Cardiac fibroblast (primary cell): ENCODE results near the gene NBL1.

Source experiments
- DNase-seq, 2 donors: peaks; one replicate each; pipeline versions ENCODE4 v3.0.0 to v3.0.0-alpha.2; 2010; ENCODE audit warnings: low read depth in 2 of 2
- H3K4me3 ChIP-seq, 2 donors: replicated peaks in 1 of 2; 1 replicate in 1 of 2; 2 replicates in 1 of 2; pipeline ENCODE4 v1.5.1; 2011; ENCODE audit warnings: low read depth in 2 of 2, low read length in 2 of 2, mild to moderate bottlenecking in 2 of 2, moderate library complexity in 1 of 2
- TF ChIP-seq, protein P1 (sequence below): IDR thresholded peaks from one replicate; pipeline ENCODE4 v1.5.1; 2011; ENCODE audit warnings: low read depth, mild to moderate bottlenecking, low read length, inconsistent platforms

NBL1 gene

DNA sequence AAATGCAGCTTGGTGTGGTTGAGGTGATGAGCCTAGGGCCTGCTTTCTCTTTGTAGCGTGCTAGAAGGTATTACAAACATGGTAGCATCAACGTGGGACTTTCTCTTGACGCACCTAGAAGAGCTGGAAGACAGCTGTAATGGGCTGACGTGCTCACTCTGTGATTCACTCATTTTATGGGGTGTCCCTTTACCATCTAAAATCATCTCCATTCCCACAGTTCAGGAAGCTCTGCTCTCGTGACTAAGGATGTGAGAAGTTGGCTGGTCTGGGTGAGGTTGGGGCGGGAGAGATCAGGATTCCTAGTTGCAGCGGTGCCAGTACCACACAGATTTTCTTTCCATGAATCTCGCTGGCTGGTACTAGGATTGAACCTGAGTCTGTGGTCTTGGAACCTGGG, 24.8 kb downstream of the NBL1 start:
- no peak overlapping the region for H3K4me3 ChIP-seq
- TF ChIP-seq, protein P1, sequence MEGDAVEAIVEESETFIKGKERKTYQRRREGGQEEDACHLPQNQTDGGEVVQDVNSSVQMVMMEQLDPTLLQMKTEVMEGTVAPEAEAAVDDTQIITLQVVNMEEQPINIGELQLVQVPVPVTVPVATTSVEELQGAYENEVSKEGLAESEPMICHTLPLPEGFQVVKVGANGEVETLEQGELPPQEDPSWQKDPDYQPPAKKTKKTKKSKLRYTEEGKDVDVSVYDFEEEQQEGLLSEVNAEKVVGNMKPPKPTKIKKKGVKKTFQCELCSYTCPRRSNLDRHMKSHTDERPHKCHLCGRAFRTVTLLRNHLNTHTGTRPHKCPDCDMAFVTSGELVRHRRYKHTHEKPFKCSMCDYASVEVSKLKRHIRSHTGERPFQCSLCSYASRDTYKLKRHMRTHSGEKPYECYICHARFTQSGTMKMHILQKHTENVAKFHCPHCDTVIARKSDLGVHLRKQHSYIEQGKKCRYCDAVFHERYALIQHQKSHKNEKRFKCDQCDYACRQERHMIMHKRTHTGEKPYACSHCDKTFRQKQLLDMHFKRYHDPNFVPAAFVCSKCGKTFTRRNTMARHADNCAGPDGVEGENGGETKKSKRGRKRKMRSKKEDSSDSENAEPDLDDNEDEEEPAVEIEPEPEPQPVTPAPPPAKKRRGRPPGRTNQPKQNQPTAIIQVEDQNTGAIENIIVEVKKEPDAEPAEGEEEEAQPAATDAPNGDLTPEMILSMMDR, result no peak
- DNase-seq, result no peak

DNA sequence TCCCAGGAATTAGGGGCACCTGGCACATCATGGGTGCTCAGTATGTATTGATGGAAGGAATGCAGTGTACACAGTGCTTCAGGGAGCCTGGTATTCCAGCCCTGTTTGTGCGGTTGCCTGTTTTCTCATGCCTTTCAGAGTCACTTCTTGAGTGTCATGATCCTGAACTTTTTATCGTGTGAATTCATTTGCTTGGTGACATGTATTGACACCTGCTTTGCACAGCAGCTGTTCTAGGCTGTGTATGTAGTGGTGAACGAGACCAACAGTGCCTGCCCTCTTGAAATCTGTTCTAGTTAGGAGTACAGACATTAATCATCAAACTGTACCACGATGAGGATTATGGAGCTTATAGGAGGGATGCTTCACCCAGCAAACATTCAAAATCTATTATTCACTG, 26.7 kb downstream of the NBL1 start:
- DNase-seq, result no peak
- no peak overlapping the region for H3K4me3 ChIP-seq
- TF ChIP-seq, protein P1, result no peak

DNA sequence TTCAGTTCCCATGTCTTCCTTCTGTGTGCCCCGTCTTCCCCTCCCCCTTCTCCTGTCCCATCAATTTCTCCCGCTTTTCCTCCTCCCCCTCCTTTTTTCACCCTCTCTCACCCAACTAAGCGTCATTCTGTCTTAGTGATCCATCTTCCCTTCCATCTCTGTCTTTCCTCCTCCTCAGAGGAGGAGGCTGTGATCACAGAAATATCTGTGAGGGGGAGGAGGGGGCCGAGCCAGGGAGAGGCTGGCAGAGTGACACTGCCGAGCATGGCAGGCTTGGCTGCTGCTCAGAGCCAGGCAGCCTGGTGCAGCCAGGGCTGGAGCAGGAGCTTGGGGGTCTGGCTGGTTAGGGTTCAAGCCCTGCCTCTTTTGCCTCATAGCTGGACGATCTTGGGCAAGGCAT, 28.1 kb downstream of the NBL1 start:
- DNase-seq, result no peak
- TF ChIP-seq, protein P1, result no peak

DNA sequence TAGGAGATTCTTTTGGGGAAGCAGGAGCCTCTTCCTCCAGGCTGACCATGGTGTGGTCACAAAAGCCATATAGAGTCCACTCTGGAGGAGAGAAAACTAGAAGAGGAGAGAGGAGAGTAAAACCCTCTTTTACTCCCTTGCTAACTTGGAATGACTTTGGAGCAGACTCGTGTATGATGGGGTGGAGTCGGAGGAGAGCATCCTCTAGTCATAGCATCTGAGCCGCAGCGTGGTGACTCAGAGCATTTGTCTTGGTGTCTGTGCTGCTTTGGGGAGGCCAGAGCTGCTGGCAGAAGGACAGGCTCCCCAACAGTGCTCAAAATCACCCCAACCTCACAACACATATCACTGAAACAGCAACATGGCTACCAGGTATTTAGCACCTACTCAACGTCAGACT, 31.7 kb downstream of the NBL1 start:
- H3K4me3 ChIP-seq, result no peak overlapping the region
- TF ChIP-seq, protein P1, result no peak
- DNase-seq, result no peak

More for the DNA sequence above, 28.1 kb downstream of the NBL1 start:
- H3K4me3 ChIP-seq, result no peak overlapping the region

DNA sequence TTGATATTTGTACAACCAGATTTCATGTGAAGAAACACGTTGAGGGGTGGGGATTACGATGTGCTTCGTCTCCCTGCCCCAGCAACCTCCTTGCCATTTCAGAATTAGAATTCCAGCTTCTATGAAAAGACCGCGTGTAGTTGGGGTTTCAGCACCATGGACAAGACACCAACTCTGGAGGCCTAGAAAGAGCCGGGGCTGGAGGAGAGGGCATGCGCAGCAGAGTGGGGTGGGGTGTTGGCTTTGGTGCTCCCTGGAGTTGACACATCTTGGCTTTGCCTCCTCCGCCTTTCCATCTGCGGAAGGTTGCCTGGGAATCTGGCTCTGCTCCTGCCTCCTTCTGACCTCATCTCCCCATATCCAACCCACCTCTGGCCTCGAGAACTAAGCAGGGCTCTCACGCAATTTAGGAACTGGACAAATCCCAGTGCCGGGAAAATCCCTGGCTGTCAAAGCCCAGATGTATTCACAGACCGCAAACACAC, 32.4 kb downstream of the NBL1 start:
- no peak overlapping the region for H3K4me3 ChIP-seq
- TF ChIP-seq, protein P1, result no peak
- DNase-seq, result peak; percentile 77 to 78

DNA sequence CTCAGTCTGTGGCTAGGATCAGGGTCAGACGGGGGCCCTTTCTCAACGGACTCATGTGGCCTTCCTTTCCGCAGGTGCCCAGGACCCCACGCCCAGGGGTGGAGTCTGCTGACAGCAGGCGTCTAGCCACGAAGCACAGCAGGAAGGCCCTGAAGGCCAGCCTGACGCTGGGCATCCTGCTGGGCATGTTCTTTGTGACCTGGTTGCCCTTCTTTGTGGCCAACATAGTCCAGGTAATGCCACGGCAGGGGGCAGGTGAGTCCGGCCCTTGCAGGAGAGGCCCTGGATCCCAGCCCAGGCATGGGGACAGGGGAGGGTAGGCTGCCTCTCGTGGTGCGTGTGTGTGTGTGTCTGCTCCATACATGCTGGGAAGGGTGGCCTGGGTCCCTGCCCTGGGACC, 34.4 kb downstream of the NBL1 start:
- no peak for DNase-seq
- no peak overlapping the region for H3K4me3 ChIP-seq
- TF ChIP-seq, protein P1, result no peak

DNA sequence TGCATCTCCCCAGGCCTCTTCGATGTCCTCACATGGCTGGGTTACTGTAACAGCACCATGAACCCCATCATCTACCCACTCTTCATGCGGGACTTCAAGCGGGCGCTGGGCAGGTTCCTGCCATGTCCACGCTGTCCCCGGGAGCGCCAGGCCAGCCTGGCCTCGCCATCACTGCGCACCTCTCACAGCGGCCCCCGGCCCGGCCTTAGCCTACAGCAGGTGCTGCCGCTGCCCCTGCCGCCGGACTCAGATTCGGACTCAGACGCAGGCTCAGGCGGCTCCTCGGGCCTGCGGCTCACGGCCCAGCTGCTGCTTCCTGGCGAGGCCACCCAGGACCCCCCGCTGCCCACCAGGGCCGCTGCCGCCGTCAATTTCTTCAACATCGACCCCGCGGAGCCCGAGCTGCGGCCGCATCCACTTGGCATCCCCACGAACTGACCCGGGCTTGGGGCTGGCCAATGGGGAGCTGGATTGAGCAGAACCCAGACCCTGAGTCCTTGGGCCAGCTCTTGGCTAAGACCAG, 34.9 kb downstream of the NBL1 start:
- DNase-seq, result no peak

More for the DNA sequence above, 34.9 kb downstream of the NBL1 start:
- TF ChIP-seq, protein P1, result no peak
- H3K4me3 ChIP-seq, result no peak overlapping the region
